Renal pelvis (tissue), 4 donors: ENCODE measurements around the gene MNDA. TPM values are rescaled to one million over a fixed set of nuclear protein-coding genes. Genes with fewer than 3 reads are reported as not detected.
"Not testable (repeated sequence)": the region's sequence is repeated elsewhere in the genome, so short reads cannot be mapped to it uniquely, and the experiment has no call there.

Source experiments
- DNase-seq: peaks from one replicate; pipeline ENCODE4 v3.0.0-alpha.2; 2013
- polyA plus RNA-seq, 3 donors: library from polyadenylated mRNA; unstranded; fragments of 120-200 nt; gene quantifications; one replicate each; pipeline ENCODE4 v1.2.1, GENCODE V29; 2013; ENCODE audit not compliant: insufficient read length in 3 of 3

Gene MNDA
- polyA plus RNA-seq, 3 donors: 2.3 to 4.5 (median 3.8) TPM

GRCh38 chr1:158833264-158833663 lies 2.1 kb downstream of the MNDA start:
- DNase-seq: no peak

GRCh38 chr1:158836038-158836437 lies 4.9 kb downstream of the MNDA start:
- DNase-seq: no peak

DNA sequence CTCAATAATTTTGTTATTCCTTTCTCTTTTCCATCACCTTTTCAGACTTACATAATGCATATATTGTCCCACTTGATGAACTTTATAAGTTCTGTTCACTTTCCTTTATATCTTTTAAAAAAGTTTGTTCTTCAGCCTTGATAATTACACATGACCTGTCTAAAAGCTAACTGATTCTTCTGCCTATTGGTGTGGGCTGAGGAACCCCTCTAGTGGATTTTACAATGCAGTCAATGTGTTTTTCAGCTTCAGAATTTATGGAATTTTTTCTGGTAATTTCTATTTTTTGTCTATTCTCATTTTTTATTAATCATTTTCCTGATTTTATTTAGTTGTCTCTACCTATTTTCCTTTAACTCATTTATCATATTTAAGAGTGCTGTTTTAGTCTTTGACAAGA lies 7.5 kb downstream of the MNDA start:
- no peak for DNase-seq

- no peak for DNase-seq
These were observed 8.4 kb downstream of the MNDA start for GRCh38 chr1:158839566-158839965.

DNA sequence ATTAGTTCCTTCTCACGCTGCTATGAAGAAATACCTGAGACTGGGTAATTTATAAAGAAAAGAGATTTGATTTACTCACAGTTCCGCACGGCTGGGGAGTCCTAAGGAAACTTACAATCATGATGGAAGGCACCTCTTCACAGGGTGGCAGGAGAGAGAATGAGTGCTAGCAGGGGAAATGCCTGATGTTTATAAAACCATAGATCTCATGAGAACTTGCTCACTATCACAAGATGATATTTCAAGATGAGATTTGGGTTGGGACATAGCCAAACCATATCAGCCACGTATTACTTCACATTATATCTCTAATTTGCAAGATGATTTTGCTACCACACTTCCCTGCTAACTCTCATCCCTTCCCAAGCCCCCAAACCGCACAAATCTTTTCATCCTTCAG lies 9.1 kb downstream of the MNDA start:
- DNase-seq: no peak

GRCh38 chr1:158864595-158864994 lies 33.4 kb downstream of the MNDA start:
- DNase-seq: no peak

- not testable (repeated sequence) for DNase-seq
These were observed 39.3 kb downstream of the MNDA start for GRCh38 chr1:158870438-158870837.

- DNase-seq: no peak
These were observed 42.0 kb downstream of the MNDA start for GRCh38 chr1:158873141-158873540.

- DNase-seq: no peak
These were observed 62.5 kb downstream of the MNDA start for GRCh38 chr1:158893654-158894053.

DNA sequence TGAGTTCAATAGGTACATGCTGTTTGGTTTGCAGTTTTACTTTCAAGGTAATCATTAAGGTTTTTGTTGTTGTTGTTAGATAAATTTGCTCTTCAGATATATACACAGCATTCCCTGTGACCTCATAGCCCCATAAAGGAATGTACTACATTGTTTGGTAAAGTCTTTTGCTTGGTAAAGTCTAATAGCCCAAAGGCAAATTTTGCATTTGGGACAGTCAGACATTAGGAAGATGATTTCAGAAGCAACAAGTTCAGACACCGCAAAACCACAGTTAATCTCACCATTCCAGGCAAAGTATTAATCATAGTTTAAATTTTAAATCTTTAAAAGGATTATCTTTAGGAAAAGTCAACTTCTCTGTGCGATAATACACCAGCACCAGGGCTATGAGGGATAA lies 67.6 kb downstream of the MNDA start:
- no peak for DNase-seq

Other genes starting within 250 kb of the MNDA start
- gene OR10Z1, start 226.1 kb upstream of the MNDA start, polyA plus RNA-seq: under 1 TPM; 0.01 to 0.04 (median 0.04) TPM
- gene SPTA1, start 144.6 kb upstream of the MNDA start, polyA plus RNA-seq: 1 to 10 TPM in 2 of 3 donors, under 1 TPM in 1; 0.74 to 2.6 (median 1.6) TPM
- not detected for gene OR6K2, start 130.7 kb upstream of the MNDA start, polyA plus RNA-seq
- under 1 TPM in 1 of 3 donors, not detected in 2; 0.06 TPM for gene OR6K3, start 110.6 kb upstream of the MNDA start, polyA plus RNA-seq
- gene OR6K6, start 76.6 kb upstream of the MNDA start, polyA plus RNA-seq: not detected
- gene OR6N1, start 59.2 kb upstream of the MNDA start, polyA plus RNA-seq: not detected
- not detected for gene OR6N2, start 50.1 kb upstream of the MNDA start, polyA plus RNA-seq
- under 1 TPM; 0.10 to 0.22 (median 0.10) TPM for gene PYHIN1, start 100.2 kb downstream of the MNDA start, polyA plus RNA-seq
- 10 to 100 TPM; 41.8 to 47.8 (median 43.1) TPM for gene IFI16, start 178.6 kb downstream of the MNDA start, polyA plus RNA-seq
- under 1 TPM in 1 of 3 donors, not detected in 2; 0.11 TPM for gene AIM2, start 245.4 kb downstream of the MNDA start, polyA plus RNA-seq